ENCODE results near the gene MYO5B. TPM values are rescaled to one million over a fixed set of nuclear protein-coding genes. Genes with fewer than 3 reads are reported as not detected.

MYO5B gene
- total RNA-seq, 1 donor from 2014 or later: 0.52 TPM

- Histone ChIP-seq H3K36me3 (ENCODE audit: control insufficient read depth in 3 of 3, insufficient read depth in 3 of 3, low read length in 3 of 3) (no peaks in the 10 kb centered on the region), H3K27me3 (ENCODE audit: control insufficient read depth in 3 of 3, insufficient read depth in 3 of 3, low read length in 3 of 3) (peaks cover 0 to 20% (median 18%) of the 10 kb centered on the region in 3 donors), H3K27ac (ENCODE audit: low read depth, low read length) (no peak overlapping the region), H3K9me3 (ENCODE audit: control insufficient read depth in 3 of 3, low read length in 3 of 3) (no peaks in the 10 kb centered on the region), H3K4me1 (ENCODE audit: control insufficient read depth in 3 of 3, insufficient read depth in 3 of 3, low read length in 3 of 3) (no peaks in the 10 kb centered on the region), H3K4me3 (ENCODE audit: low read length in 3 of 3) (no peak overlapping the region), H3K9ac (ENCODE audit: low read depth in 1 of 3, low read length in 3 of 3) (no peak overlapping the region)
Observed at GRCh38 chr18:49915352-49915751, 279.6 kb downstream of the MYO5B start.

GRCh38 chr18:49913221-49913620, 281.7 kb downstream of the MYO5B start:
- Histone ChIP-seq H3K4me1 (ENCODE audit: control insufficient read depth in 3 of 3, insufficient read depth in 3 of 3, low read length in 3 of 3) (no peaks in the 10 kb centered on the region), H3K4me3 (ENCODE audit: low read length in 3 of 3) (no peak overlapping the region), H3K27me3 (ENCODE audit: control insufficient read depth in 3 of 3, insufficient read depth in 3 of 3, low read length in 3 of 3) (peaks cover 0 to 18% (median 13%) of the 10 kb centered on the region in 3 donors), H3K9ac (ENCODE audit: low read depth in 1 of 3, low read length in 3 of 3) (no peak overlapping the region), H3K9me3 (ENCODE audit: control insufficient read depth in 3 of 3, low read length in 3 of 3) (no peaks in the 10 kb centered on the region), H3K27ac (ENCODE audit: low read depth, low read length) (no peak overlapping the region), H3K36me3 (ENCODE audit: control insufficient read depth in 3 of 3, insufficient read depth in 3 of 3, low read length in 3 of 3) (no peaks in the 10 kb centered on the region)

GRCh38 chr18:49911427-49911826, 283.5 kb downstream of the MYO5B start:
- Histone ChIP-seq H3K4me1 (ENCODE audit: control insufficient read depth in 3 of 3, insufficient read depth in 3 of 3, low read length in 3 of 3) (peaks cover 0 to 12% (median 9%) of the 10 kb centered on the region in 3 donors), H3K9me3 (ENCODE audit: control insufficient read depth in 3 of 3, low read length in 3 of 3) (no peaks in the 10 kb centered on the region), H3K27me3 (ENCODE audit: control insufficient read depth in 3 of 3, insufficient read depth in 3 of 3, low read length in 3 of 3) (peaks cover 0 to 4% (median 4%) of the 10 kb centered on the region in 3 donors), H3K9ac (ENCODE audit: low read depth in 1 of 3, low read length in 3 of 3) (no peak overlapping the region), H3K27ac (ENCODE audit: low read depth, low read length) (no peak overlapping the region), H3K4me3 (ENCODE audit: low read length in 3 of 3) (no peak overlapping the region), H3K36me3 (ENCODE audit: control insufficient read depth in 3 of 3, insufficient read depth in 3 of 3, low read length in 3 of 3) (no peaks in the 10 kb centered on the region)

GRCh38 chr18:49910986-49911385, 284.0 kb downstream of the MYO5B start:
- Histone ChIP-seq H3K4me1 (ENCODE audit: control insufficient read depth in 3 of 3, insufficient read depth in 3 of 3, low read length in 3 of 3) (peaks cover 0 to 12% (median 9%) of the 10 kb centered on the region in 3 donors), H3K4me3 (ENCODE audit: low read length in 3 of 3) (no peak overlapping the region), H3K27ac (ENCODE audit: low read depth, low read length) (no peak overlapping the region), H3K9me3 (ENCODE audit: control insufficient read depth in 3 of 3, low read length in 3 of 3) (no peaks in the 10 kb centered on the region), H3K9ac (ENCODE audit: low read depth in 1 of 3, low read length in 3 of 3) (no peak overlapping the region), H3K27me3 (ENCODE audit: control insufficient read depth in 3 of 3, insufficient read depth in 3 of 3, low read length in 3 of 3) (peaks cover 0 to 4% (median 0%) of the 10 kb centered on the region in 3 donors), H3K36me3 (ENCODE audit: control insufficient read depth in 3 of 3, insufficient read depth in 3 of 3, low read length in 3 of 3) (no peaks in the 10 kb centered on the region)

- H3K9me3 ChIP-seq (ENCODE audit: control insufficient read depth in 3 of 3, low read length in 3 of 3): no peaks in the 10 kb centered on the region
- H3K4me1 ChIP-seq (ENCODE audit: control insufficient read depth in 3 of 3, insufficient read depth in 3 of 3, low read length in 3 of 3): peaks cover 0 to 12% (median 9%) of the 10 kb centered on the region in 3 donors
- H3K36me3 ChIP-seq (ENCODE audit: control insufficient read depth in 3 of 3, insufficient read depth in 3 of 3, low read length in 3 of 3): no peaks in the 10 kb centered on the region
- no peak overlapping the region for H3K9ac ChIP-seq (ENCODE audit: low read depth in 1 of 3, low read length in 3 of 3)
- H3K27ac ChIP-seq (ENCODE audit: low read depth, low read length): no peak overlapping the region
- peaks cover 0 to 4% (median 2%) of the 10 kb centered on the region in 3 donors for H3K27me3 ChIP-seq (ENCODE audit: control insufficient read depth in 3 of 3, insufficient read depth in 3 of 3, low read length in 3 of 3)
- H3K4me3 ChIP-seq (ENCODE audit: low read length in 3 of 3): no peak overlapping the region
Observed at GRCh38 chr18:49910019-49910418, 284.9 kb downstream of the MYO5B start.

- Histone ChIP-seq H3K36me3 (ENCODE audit: control insufficient read depth in 3 of 3, insufficient read depth in 3 of 3, low read length in 3 of 3) (no peaks in the 10 kb centered on the region), H3K4me1 (ENCODE audit: control insufficient read depth in 3 of 3, insufficient read depth in 3 of 3, low read length in 3 of 3) (peaks cover 0 to 12% (median 9%) of the 10 kb centered on the region in 3 donors), H3K9me3 (ENCODE audit: control insufficient read depth in 3 of 3, low read length in 3 of 3) (no peaks in the 10 kb centered on the region), H3K27me3 (ENCODE audit: control insufficient read depth in 3 of 3, insufficient read depth in 3 of 3, low read length in 3 of 3) (peaks cover 0 to 2% (median 0%) of the 10 kb centered on the region in 3 donors), H3K27ac (ENCODE audit: low read depth, low read length) (no peak overlapping the region), H3K9ac (ENCODE audit: low read depth in 1 of 3, low read length in 3 of 3) (no peak overlapping the region), H3K4me3 (ENCODE audit: low read length in 3 of 3) (no peak overlapping the region)
Observed at GRCh38 chr18:49907346-49907929, 287.5 kb downstream of the MYO5B start.

- H3K36me3 ChIP-seq (ENCODE audit: control insufficient read depth in 3 of 3, insufficient read depth in 3 of 3, low read length in 3 of 3): no peaks in the 10 kb centered on the region
- H3K9me3 ChIP-seq (ENCODE audit: control insufficient read depth in 3 of 3, low read length in 3 of 3): no peaks in the 10 kb centered on the region
- H3K27me3 ChIP-seq (ENCODE audit: control insufficient read depth in 3 of 3, insufficient read depth in 3 of 3, low read length in 3 of 3): peaks cover 0 to 2% (median 0%) of the 10 kb centered on the region in 3 donors
- H3K9ac ChIP-seq (ENCODE audit: low read depth in 1 of 3, low read length in 3 of 3): no peak overlapping the region
- no peak overlapping the region for H3K27ac ChIP-seq (ENCODE audit: low read depth, low read length)
- no peak overlapping the region for H3K4me3 ChIP-seq (ENCODE audit: low read length in 3 of 3)
- H3K4me1 ChIP-seq (ENCODE audit: control insufficient read depth in 3 of 3, insufficient read depth in 3 of 3, low read length in 3 of 3): peaks cover 0 to 12% (median 9%) of the 10 kb centered on the region in 3 donors
Observed at GRCh38 chr18:49905771-49906170, 289.2 kb downstream of the MYO5B start.

- peaks cover 0 to 2% (median 0%) of the 10 kb centered on the region in 3 donors for H3K27me3 ChIP-seq (ENCODE audit: control insufficient read depth in 3 of 3, insufficient read depth in 3 of 3, low read length in 3 of 3)
- H3K4me3 ChIP-seq (ENCODE audit: low read length in 3 of 3): no peak overlapping the region
- H3K9me3 ChIP-seq (ENCODE audit: control insufficient read depth in 3 of 3, low read length in 3 of 3): no peaks in the 10 kb centered on the region
- peaks cover 0 to 12% (median 9%) of the 10 kb centered on the region in 3 donors for H3K4me1 ChIP-seq (ENCODE audit: control insufficient read depth in 3 of 3, insufficient read depth in 3 of 3, low read length in 3 of 3)
- no peak overlapping the region for H3K27ac ChIP-seq (ENCODE audit: low read depth, low read length)
- H3K9ac ChIP-seq (ENCODE audit: low read depth in 1 of 3, low read length in 3 of 3): no peak overlapping the region
- no peaks in the 10 kb centered on the region for H3K36me3 ChIP-seq (ENCODE audit: control insufficient read depth in 3 of 3, insufficient read depth in 3 of 3, low read length in 3 of 3)
Observed at GRCh38 chr18:49904871-49905555, 289.9 kb downstream of the MYO5B start.

GRCh38 chr18:49901862-49902340, 293.0 kb downstream of the MYO5B start:
- H3K36me3 ChIP-seq (ENCODE audit: control insufficient read depth in 3 of 3, insufficient read depth in 3 of 3, low read length in 3 of 3): no peaks in the 10 kb centered on the region
- H3K27ac ChIP-seq (ENCODE audit: low read depth, low read length): no peak overlapping the region
- no peaks in the 10 kb centered on the region for H3K9me3 ChIP-seq (ENCODE audit: control insufficient read depth in 3 of 3, low read length in 3 of 3)
- H3K4me3 ChIP-seq (ENCODE audit: low read length in 3 of 3): no peak overlapping the region
- no peak overlapping the region for H3K9ac ChIP-seq (ENCODE audit: low read depth in 1 of 3, low read length in 3 of 3)
- peaks cover 0 to 1% (median 0%) of the 10 kb centered on the region in 3 donors for H3K4me1 ChIP-seq (ENCODE audit: control insufficient read depth in 3 of 3, insufficient read depth in 3 of 3, low read length in 3 of 3)
- H3K27me3 ChIP-seq (ENCODE audit: control insufficient read depth in 3 of 3, insufficient read depth in 3 of 3, low read length in 3 of 3): peaks cover 0 to 2% (median 0%) of the 10 kb centered on the region in 3 donors

GRCh38 chr18:49899657-49900330, 295.2 kb downstream of the MYO5B start:
- H3K36me3 ChIP-seq (ENCODE audit: control insufficient read depth in 3 of 3, insufficient read depth in 3 of 3, low read length in 3 of 3): no peaks in the 10 kb centered on the region
- H3K9ac ChIP-seq (ENCODE audit: low read depth in 1 of 3, low read length in 3 of 3): no peak overlapping the region
- H3K4me1 ChIP-seq (ENCODE audit: control insufficient read depth in 3 of 3, insufficient read depth in 3 of 3, low read length in 3 of 3): no peaks in the 10 kb centered on the region
- H3K27me3 ChIP-seq (ENCODE audit: control insufficient read depth in 3 of 3, insufficient read depth in 3 of 3, low read length in 3 of 3): no peaks in the 10 kb centered on the region
- H3K9me3 ChIP-seq (ENCODE audit: control insufficient read depth in 3 of 3, low read length in 3 of 3): no peaks in the 10 kb centered on the region
- H3K4me3 ChIP-seq (ENCODE audit: low read length in 3 of 3): no peak overlapping the region
- H3K27ac ChIP-seq (ENCODE audit: low read depth, low read length): no peak overlapping the region

Data from skeletal muscle tissue (tissue), 4 donors.